Heart left ventricle (tissue), 13 donors: Measurements from ENCODE around the gene TRAPPC5.

ENCODE experiments used
- CTCF ChIP-seq, 12 donors: fragments of 200-600 bp; sonication (generic) in 4 of 12; IDR thresholded peaks; one replicate each; pipeline versions ENCODE4 v1.5.0 to v1.8.0; 2018 to 2022; ENCODE audit warnings: antibody characterized with exemption in 12 of 12, mild to moderate bottlenecking in 5 of 12
- POLR2A ChIP-seq, 2 donors: fragments of 450-650 bp; IDR thresholded peaks; one replicate each; pipeline ENCODE4 v1.6.1; 2017; ENCODE audit warnings: antibody characterized with exemption in 2 of 2, mild to moderate bottlenecking in 2 of 2, moderate library complexity in 2 of 2
- donor health status: ischemic (EF 13 %, LVEDD 7.1; RV severe dilation, severe dysfunction).
- donor health status: DM: no; HTN: yes; CAD: no.
- donor health status: DM: no; HTN: no; CAD: no.
- donor health status: ischemic (EF 25% LVEDD 6.9; RV normal size, moderate dysfunction).
- donor health status: ischemic (EF 25% LVEDD 5.7; RV mildly dilated, moderate dysfunction).
- donor health status: ischemic (EF 35%, LVEDD 5.7; RV mildly dilated, moderate dysfunction).
- donor health status: nonischemic (EF 11% LVEDD 7.7; RV severe dilation, severe dysfunction).
- donor health status: DM: yes; HTN: yes; CAD: no.
- donor health status: PGD.
- donor health status: ischemic (EF 29% LVEDD 5.4; RV normal size, mild dysfunction).
- donor health status: nonischemic (EF 23%, LVEDD 6.1; RV moderate dilation, normal function).

DNA sequence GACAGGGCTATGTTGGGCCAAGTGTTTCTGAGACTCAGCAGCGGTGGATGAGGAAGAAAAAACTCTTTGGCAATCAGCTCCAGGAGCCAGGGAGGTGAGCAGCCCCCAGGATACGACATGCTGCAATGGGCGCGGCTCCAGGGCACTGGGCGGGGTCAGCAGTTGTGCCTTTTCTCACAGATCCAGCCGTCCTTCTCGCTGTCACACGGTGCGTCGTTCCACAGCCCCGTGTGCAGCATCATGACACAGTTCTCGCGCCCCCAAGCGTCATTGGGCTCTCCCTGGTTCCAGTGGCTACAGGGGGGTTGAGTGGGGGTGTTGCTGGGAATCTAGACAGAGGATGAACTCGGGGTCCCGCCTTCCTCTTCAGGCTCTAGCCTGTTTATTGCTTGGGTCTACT is 48.6 kb downstream of the TRAPPC5 start:
- TF ChIP-seq CTCF (IDR thresholded peaks at IDR 0.05) (no peak), POLR2A (IDR thresholded peaks at IDR 0.05) (no peak)
